PC-9 (cell line): ENCODE data around the gene GALNT14.

ENCODE experiments used
- CTCF ChIP-seq: fragments of 200-600 bp; sonication (generic); conservative IDR thresholded peaks from 2 replicates; pipeline ENCODE4 v1.6.1; 2017; ENCODE audit warnings: mixed run types, antibody characterized with exemption, mild to moderate bottlenecking, moderate library complexity
- EZH2 ChIP-seq: fragments of 200-600 bp; sonication (generic); IDR thresholded peaks from 2 replicates; pipeline ENCODE4 v1.8.0; 2017; ENCODE audit warnings: antibody characterized with exemption, low read depth

GRCh38 chr2:31051258-31052140 lies 86.7 kb downstream of the GALNT14 start:
- TF ChIP-seq CTCF (no peak), EZH2 (no peak)
